CD4-positive, alpha-beta T cell (primary cell): ENCODE measurements around the gene USP53. TPM values are rescaled to one million over a fixed set of nuclear protein-coding genes. Genes with fewer than 3 reads are reported as not detected.

ENCODE experiments used
- ATAC-seq: fragments of 200-7000 bp; cut with Tn5 transposase; one replicate; pipeline ENCODE4 v1.10.0; 2022; ENCODE audit warnings: mild to moderate bottlenecking; ENCODE audit not compliant: poor library complexity
- CTCF ChIA-PET: fragments of 350-600 bp; sonication (Branson Sonifier 250); formaldehyde crosslinking; loops from one replicate; lab custom pipeline; 2021; ENCODE audit warnings: antibody characterized with exemption, inconsistent platforms; lab: Charles Lee
- POLR2A ChIA-PET: fragments of 350-600 bp; sonication (Branson Sonifier 250); formaldehyde crosslinking; loops from one replicate; lab custom pipeline; 2021; ENCODE audit warnings: antibody characterized with exemption, inconsistent platforms; lab: Charles Lee
- DNase-seq, 14 experiments: peaks; one replicate each; pipeline ENCODE4 v3.0.0-alpha.2; 2013 to 2020; ENCODE audit warnings: mixed read lengths in 2 of 14
- H3K27ac ChIP-seq, 2 donors: one replicate each; pipeline versions ENCODE4 v1.5.1 to v1.7.0; 2013; ENCODE audit warnings: low read length in 2 of 2, low read depth in 1 of 2, mild to moderate bottlenecking in 1 of 2
- H3K27me3 ChIP-seq, 2 experiments: 1 replicate in 1 of 2; 2 replicates in 1 of 2; pipeline versions ENCODE4 v1.6.1 to v1.7.0; 2013; ENCODE audit warnings: low read length in 2 of 2, control low read depth in 1 of 2, mild to moderate bottlenecking in 1 of 2, moderate library complexity in 1 of 2; ENCODE audit not compliant: insufficient read depth in 2 of 2, control insufficient read depth in 1 of 2
- H3K36me3 ChIP-seq: one replicate; pipeline ENCODE4 v1.6.1; 2013; ENCODE audit warnings: low read length, control low read depth; ENCODE audit not compliant: insufficient read depth
- H3K4me1 ChIP-seq: one replicate; pipeline ENCODE4 v1.6.1; 2013; ENCODE audit warnings: low read length, control low read depth; ENCODE audit not compliant: insufficient read depth
- H3K4me3 ChIP-seq: one replicate; pipeline ENCODE4 v1.5.1; 2013; ENCODE audit warnings: mild to moderate bottlenecking, low read length, moderate library complexity
- H3K9me3 ChIP-seq, 2 experiments: 1 replicate in 1 of 2; 2 replicates in 1 of 2; pipeline versions ENCODE4 v1.6.1 to v1.7.0; 2013; ENCODE audit warnings: low read length in 2 of 2, mild to moderate bottlenecking in 2 of 2, control low read depth in 1 of 2, moderate library complexity in 1 of 2; ENCODE audit not compliant: control insufficient read depth in 1 of 2, insufficient read depth in 1 of 2
- H3K27ac Mint-ChIP-seq: one replicate; pipeline ENCODE4 v1.8.0; 2020; ENCODE audit warnings: mixed read lengths
- H3K27me3 Mint-ChIP-seq: one replicate; pipeline ENCODE4 v1.8.0; 2021; ENCODE audit warnings: mixed read lengths
- H3K36me3 Mint-ChIP-seq: one replicate; pipeline ENCODE4 v1.8.0; 2021; ENCODE audit warnings: low read depth, mixed read lengths
- H3K4me1 Mint-ChIP-seq: one replicate; pipeline ENCODE4 v1.8.0; 2021; ENCODE audit warnings: low read depth, mixed read lengths
- H3K4me3 Mint-ChIP-seq: one replicate; pipeline ENCODE4 v1.8.0; 2020; ENCODE audit warnings: mild to moderate bottlenecking, mixed read lengths
- H3K9me3 Mint-ChIP-seq: one replicate; pipeline ENCODE4 v1.8.0; 2020; ENCODE audit warnings: mixed read lengths
- intact Hi-C, 2 experiments: fragments of 100-400 bp; cut with DNase I in 1 of 2; cut with micrococcal nuclease in 1 of 2; formaldehyde crosslinking; loops; one replicate each; pipeline versions ENCODE4 v1.15.1 to v1.9.0; 2023 to 2025; cut with DNase I, micrococcal nuclease
- total RNA-seq, 174 experiments: library from RNA in 2 of 174; stranded (reverse) in 2 of 174; gene quantifications; one replicate each; pipeline ENCODE4 v1.2.3 and lab custom pipeline; 2021 to 2026
- TF ChIP-seq, protein P1 (sequence below): fragments of 200-600 bp; IDR thresholded peaks from one replicate; pipeline ENCODE4 v1.8.0; 2022; ENCODE audit warnings: antibody characterized with exemption, mild to moderate bottlenecking

The USP53 gene
- total RNA-seq, 2 experiments from 2014 or later, result 15.1 to 15.5 TPM

DNA sequence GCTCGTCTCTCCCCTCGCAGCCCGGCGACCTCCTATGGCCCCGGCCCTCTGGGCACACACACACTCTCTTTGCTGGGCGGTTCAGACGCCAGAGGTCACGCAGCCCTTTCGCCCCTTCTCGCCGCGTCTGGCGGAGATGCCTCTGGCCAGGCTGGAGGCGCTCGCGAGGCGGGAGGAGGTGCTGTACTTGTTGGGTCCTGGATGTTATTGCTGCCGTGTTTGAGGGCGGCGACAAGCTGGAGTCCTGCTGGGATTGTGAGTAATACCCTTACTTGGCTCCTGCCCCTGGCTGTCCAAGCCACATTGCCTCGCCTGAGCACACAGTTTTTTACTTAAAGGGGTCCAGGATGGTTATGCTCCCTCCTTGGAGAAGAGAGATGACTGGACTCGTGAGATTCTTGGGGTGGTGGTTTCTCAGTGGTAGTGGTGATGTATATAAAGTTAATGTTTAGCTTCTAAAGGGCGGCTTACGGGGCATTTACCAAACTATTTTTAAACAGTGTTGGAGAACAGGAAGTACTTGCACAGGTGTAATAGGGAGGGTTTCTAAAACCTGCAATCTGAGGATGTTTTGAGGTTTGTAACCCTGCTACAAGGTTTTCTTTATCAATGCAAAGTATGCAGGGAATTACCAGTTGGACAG is 572 bp downstream of the USP53 start:
- ChIA-PET CTCF (interaction anchor here (0.8 to 2.1 kb wide), 7 partner anchors 9 to 170 kb away, joined by 3 to 10 read pairs (median 3); a partner anchor contains a TSS), POLR2A (interaction anchor here (0.5 to 4.4 kb wide), 20 partner anchors 10 to 949 kb away, joined by 3 to 48 read pairs (median 4); partner anchors contain the start of gene PDE5A)
- peaks cover 3% of the 10 kb centered on the region for H3K36me3 ChIP-seq
- peak overlapping the region; percentile 78 to 80 for H3K27ac ChIP-seq
- H3K4me3 ChIP-seq, result peak overlapping the region; percentile 81
- intact Hi-C loops, result loop anchor here (1.0 to 10.0 kb wide), 9 partner anchors 20 to 378 kb away; partner anchors contain the start of gene SEC24D (in 1 of the 2)
- Mint-ChIP-seq H3K4me3 (peak overlapping the region; percentile 94), H3K4me1 (peaks cover 46% of the 10 kb centered on the region), H3K27me3 (no peaks in the 10 kb centered on the region), H3K36me3 (peaks cover 34% of the 10 kb centered on the region), H3K9me3 (no peaks in the 10 kb centered on the region), H3K27ac (peak overlapping the region; percentile 96)
- H3K27me3 ChIP-seq, result no peaks in the 10 kb centered on the region
- no peaks in the 10 kb centered on the region for H3K9me3 ChIP-seq
- peaks cover 9% of the 10 kb centered on the region for H3K4me1 ChIP-seq
- peak; percentile 18 for ATAC-seq
- peak; percentile 23 to 78 (median 45) for DNase-seq
- TF ChIP-seq, protein P1, sequence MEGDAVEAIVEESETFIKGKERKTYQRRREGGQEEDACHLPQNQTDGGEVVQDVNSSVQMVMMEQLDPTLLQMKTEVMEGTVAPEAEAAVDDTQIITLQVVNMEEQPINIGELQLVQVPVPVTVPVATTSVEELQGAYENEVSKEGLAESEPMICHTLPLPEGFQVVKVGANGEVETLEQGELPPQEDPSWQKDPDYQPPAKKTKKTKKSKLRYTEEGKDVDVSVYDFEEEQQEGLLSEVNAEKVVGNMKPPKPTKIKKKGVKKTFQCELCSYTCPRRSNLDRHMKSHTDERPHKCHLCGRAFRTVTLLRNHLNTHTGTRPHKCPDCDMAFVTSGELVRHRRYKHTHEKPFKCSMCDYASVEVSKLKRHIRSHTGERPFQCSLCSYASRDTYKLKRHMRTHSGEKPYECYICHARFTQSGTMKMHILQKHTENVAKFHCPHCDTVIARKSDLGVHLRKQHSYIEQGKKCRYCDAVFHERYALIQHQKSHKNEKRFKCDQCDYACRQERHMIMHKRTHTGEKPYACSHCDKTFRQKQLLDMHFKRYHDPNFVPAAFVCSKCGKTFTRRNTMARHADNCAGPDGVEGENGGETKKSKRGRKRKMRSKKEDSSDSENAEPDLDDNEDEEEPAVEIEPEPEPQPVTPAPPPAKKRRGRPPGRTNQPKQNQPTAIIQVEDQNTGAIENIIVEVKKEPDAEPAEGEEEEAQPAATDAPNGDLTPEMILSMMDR, result no peak

- Mint-ChIP-seq H3K4me1 (peaks cover 31% of the 10 kb centered on the region), H3K4me3 (no peak overlapping the region)
These were observed 5.6 kb downstream of the USP53 start for GRCh38 chr4:119218093-119218492.

GRCh38 chr4:119221412-119221811 is 8.9 kb downstream of the USP53 start:
- H3K9me3 Mint-ChIP-seq, result peaks cover 4% of the 10 kb centered on the region
- H3K4me3 Mint-ChIP-seq, result no peak overlapping the region
- no peaks in the 10 kb centered on the region for H3K27me3 ChIP-seq
- ChIA-PET POLR2A (no interaction called here), CTCF (interaction anchor here (1.3 to 2.0 kb wide), 2 partner anchors 9 to 48 kb away, joined by 3 to 10 read pairs; partner anchors contain the start of gene USP53)
- H3K36me3 ChIP-seq, result peaks cover 18% of the 10 kb centered on the region
- H3K36me3 Mint-ChIP-seq, result peaks cover 76% of the 10 kb centered on the region
- no peaks in the 10 kb centered on the region for H3K27me3 Mint-ChIP-seq
- intact Hi-C loops, result loop anchor here in 1 of 2 experiments (5.0 kb wide), 1 partner anchor 841 kb away; no protein-coding TSS in a partner anchor
- no peaks in the 10 kb centered on the region for H3K9me3 ChIP-seq
- no peak overlapping the region for H3K27ac Mint-ChIP-seq
- ATAC-seq (no peak), DNase-seq (no peak)
- H3K4me3 ChIP-seq, result no peak overlapping the region
- no peaks in the 10 kb centered on the region for H3K4me1 ChIP-seq
- no peak overlapping the region for H3K27ac ChIP-seq
- H3K4me1 Mint-ChIP-seq, result peaks cover 27% of the 10 kb centered on the region
- TF ChIP-seq, protein P1, result no peak

More at GRCh38 chr4:119218093-119218492, 5.6 kb downstream of the USP53 start:
- Histone ChIP-seq H3K9me3 (no peaks in the 10 kb centered on the region), H3K27ac (no peak overlapping the region), H3K27me3 (no peaks in the 10 kb centered on the region), H3K4me1 (peaks cover 6% of the 10 kb centered on the region), H3K4me3 (no peak overlapping the region), H3K36me3 (peaks cover 18% of the 10 kb centered on the region)
- DNase-seq (no peak), ATAC-seq (no peak)
- no peak overlapping the region for H3K27ac Mint-ChIP-seq
- intact Hi-C loops, result loop anchor here (10.0 kb wide), 3 partner anchors 67 to 383 kb away; partner anchors contain the start of gene SEC24D (in 1 of the 2)
- POLR2A ChIA-PET, result no interaction called here
- no peaks in the 10 kb centered on the region for H3K27me3 Mint-ChIP-seq
- H3K36me3 Mint-ChIP-seq, result peaks cover 60% of the 10 kb centered on the region
- no peaks in the 10 kb centered on the region for H3K9me3 Mint-ChIP-seq
- TF ChIP-seq, protein P1, result no peak
- CTCF ChIA-PET, result interaction anchor here (1.0 kb wide), 1 partner anchor 52 kb away, joined by 3 read pairs; no protein-coding TSS in a partner anchor
